GM23338 (cell line): ENCODE measurements around the gene ZNF337.

Source experiments
- CREB1 ChIP-seq: fragments of 250-450 bp; sonication (Bioruptor Pico); IDR thresholded peaks from 2 replicates; pipeline ENCODE4 v1.5.0; 2020; ENCODE audit warnings: low read depth, mild to moderate bottlenecking, moderate library complexity
- EZH2 ChIP-seq: fragments of 200-600 bp; sonication (generic); IDR thresholded peaks from one replicate; pipeline ENCODE4 v1.8.0; 2017; ENCODE audit warnings: antibody characterized with exemption, mild to moderate bottlenecking, low read depth; ENCODE audit not compliant: unreplicated experiment
- EZH2phosphoT487 ChIP-seq: fragments of 200-600 bp; sonication (generic); IDR thresholded peaks from one replicate; pipeline ENCODE4 v1.8.1; 2018; ENCODE audit warnings: antibody characterized with exemption; ENCODE audit not compliant: unreplicated experiment
- JUNB ChIP-seq: IDR thresholded peaks from one replicate; pipeline ENCODE4 v1.6.1; 2016; ENCODE audit warnings: antibody characterized with exemption; ENCODE audit not compliant: unreplicated experiment
- NANOG ChIP-seq: IDR thresholded peaks from 2 replicates; pipeline ENCODE4 v1.6.1; 2016; ENCODE audit warnings: antibody characterized with exemption, borderline replicate concordance
- POLR2AphosphoS5 ChIP-seq: IDR thresholded peaks from 2 replicates; pipeline ENCODE4 v1.6.1; 2016; ENCODE audit warnings: antibody characterized with exemption, low read depth
- STAT1 ChIP-seq: IDR thresholded peaks from one replicate; pipeline ENCODE4 v1.6.1; 2016; ENCODE audit warnings: antibody characterized with exemption; ENCODE audit not compliant: unreplicated experiment
- ZNF114 ChIP-seq: fragments of 250-450 bp; sonication (Bioruptor Pico); IDR thresholded peaks from 2 replicates; pipeline ENCODE4 v1.5.0; 2020; ENCODE audit warnings: mild to moderate bottlenecking, moderate library complexity
- ZNF331 ChIP-seq: fragments of 250-450 bp; sonication (Bioruptor Pico); IDR thresholded peaks from 2 replicates; pipeline ENCODE4 v1.5.0; 2020; ENCODE audit warnings: low read depth, mild to moderate bottlenecking, moderate library complexity
- TF ChIP-seq, protein P1 (sequence below), 2 experiments: fragments of 200-600 bp in 1 of 2; sonication (generic) in 1 of 2; conservative IDR thresholded peaks; 2 replicates each; pipeline versions ENCODE4 v1.5.1 to v1.6.1; 2016 to 2017; ENCODE audit warnings: antibody characterized with exemption in 2 of 2, low read depth in 2 of 2, mild to moderate bottlenecking in 2 of 2, moderate library complexity in 1 of 2
- TF ChIP-seq, protein P2 (sequence below): IDR thresholded peaks from one replicate; pipeline ENCODE4 v1.6.1; 2018; ENCODE audit warnings: antibody characterized with exemption; ENCODE audit not compliant: unreplicated experiment
- TF ChIP-seq, protein P3 (sequence below): IDR thresholded peaks from 2 replicates; pipeline ENCODE4 v1.6.1; 2016; ENCODE audit warnings: antibody characterized with exemption
- TF ChIP-seq, protein P4 (sequence below): fragments of 250-450 bp; sonication (Bioruptor Pico); IDR thresholded peaks from 2 replicates; pipeline ENCODE4 v1.5.0; 2020; ENCODE audit warnings: mild to moderate bottlenecking, moderate library complexity

DNA sequence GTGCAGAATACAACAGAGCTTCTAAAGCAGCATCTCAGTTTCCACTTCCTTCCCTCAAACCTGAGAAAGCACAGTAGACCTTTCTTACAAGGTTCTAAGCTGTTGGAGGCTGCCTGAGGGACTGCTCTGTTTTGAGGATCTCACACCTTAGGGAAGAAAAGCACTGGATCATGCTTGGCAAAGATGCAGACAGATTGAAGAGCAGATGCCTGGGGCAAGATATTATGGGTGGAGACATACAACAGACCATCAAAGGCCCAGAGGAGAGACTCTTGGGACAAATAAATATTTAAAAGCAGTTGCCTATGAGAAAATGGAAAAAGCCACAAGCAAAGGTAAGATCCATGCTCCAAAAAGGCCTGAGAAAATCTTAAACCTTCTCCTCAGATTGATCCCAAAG lies 6.2 kb downstream of the ZNF337 start:
- TF ChIP-seq, protein P1, sequence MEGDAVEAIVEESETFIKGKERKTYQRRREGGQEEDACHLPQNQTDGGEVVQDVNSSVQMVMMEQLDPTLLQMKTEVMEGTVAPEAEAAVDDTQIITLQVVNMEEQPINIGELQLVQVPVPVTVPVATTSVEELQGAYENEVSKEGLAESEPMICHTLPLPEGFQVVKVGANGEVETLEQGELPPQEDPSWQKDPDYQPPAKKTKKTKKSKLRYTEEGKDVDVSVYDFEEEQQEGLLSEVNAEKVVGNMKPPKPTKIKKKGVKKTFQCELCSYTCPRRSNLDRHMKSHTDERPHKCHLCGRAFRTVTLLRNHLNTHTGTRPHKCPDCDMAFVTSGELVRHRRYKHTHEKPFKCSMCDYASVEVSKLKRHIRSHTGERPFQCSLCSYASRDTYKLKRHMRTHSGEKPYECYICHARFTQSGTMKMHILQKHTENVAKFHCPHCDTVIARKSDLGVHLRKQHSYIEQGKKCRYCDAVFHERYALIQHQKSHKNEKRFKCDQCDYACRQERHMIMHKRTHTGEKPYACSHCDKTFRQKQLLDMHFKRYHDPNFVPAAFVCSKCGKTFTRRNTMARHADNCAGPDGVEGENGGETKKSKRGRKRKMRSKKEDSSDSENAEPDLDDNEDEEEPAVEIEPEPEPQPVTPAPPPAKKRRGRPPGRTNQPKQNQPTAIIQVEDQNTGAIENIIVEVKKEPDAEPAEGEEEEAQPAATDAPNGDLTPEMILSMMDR (conservative IDR thresholded peaks at IDR 0.05; ENCODE audit: low read depth in 2 of 2) = no peak
- no peak for TF ChIP-seq EZH2phosphoT487
- no peak for TF ChIP-seq POLR2AphosphoS5
- no peak for TF ChIP-seq JUNB
- TF ChIP-seq, protein P2, sequence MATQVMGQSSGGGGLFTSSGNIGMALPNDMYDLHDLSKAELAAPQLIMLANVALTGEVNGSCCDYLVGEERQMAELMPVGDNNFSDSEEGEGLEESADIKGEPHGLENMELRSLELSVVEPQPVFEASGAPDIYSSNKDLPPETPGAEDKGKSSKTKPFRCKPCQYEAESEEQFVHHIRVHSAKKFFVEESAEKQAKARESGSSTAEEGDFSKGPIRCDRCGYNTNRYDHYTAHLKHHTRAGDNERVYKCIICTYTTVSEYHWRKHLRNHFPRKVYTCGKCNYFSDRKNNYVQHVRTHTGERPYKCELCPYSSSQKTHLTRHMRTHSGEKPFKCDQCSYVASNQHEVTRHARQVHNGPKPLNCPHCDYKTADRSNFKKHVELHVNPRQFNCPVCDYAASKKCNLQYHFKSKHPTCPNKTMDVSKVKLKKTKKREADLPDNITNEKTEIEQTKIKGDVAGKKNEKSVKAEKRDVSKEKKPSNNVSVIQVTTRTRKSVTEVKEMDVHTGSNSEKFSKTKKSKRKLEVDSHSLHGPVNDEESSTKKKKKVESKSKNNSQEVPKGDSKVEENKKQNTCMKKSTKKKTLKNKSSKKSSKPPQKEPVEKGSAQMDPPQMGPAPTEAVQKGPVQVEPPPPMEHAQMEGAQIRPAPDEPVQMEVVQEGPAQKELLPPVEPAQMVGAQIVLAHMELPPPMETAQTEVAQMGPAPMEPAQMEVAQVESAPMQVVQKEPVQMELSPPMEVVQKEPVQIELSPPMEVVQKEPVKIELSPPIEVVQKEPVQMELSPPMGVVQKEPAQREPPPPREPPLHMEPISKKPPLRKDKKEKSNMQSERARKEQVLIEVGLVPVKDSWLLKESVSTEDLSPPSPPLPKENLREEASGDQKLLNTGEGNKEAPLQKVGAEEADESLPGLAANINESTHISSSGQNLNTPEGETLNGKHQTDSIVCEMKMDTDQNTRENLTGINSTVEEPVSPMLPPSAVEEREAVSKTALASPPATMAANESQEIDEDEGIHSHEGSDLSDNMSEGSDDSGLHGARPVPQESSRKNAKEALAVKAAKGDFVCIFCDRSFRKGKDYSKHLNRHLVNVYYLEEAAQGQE = no peak
- no peak for TF ChIP-seq EZH2
- TF ChIP-seq, protein P3, sequence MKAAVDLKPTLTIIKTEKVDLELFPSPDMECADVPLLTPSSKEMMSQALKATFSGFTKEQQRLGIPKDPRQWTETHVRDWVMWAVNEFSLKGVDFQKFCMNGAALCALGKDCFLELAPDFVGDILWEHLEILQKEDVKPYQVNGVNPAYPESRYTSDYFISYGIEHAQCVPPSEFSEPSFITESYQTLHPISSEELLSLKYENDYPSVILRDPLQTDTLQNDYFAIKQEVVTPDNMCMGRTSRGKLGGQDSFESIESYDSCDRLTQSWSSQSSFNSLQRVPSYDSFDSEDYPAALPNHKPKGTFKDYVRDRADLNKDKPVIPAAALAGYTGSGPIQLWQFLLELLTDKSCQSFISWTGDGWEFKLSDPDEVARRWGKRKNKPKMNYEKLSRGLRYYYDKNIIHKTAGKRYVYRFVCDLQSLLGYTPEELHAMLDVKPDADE = no peak
- TF ChIP-seq CREB1 (CRISPR knock-in tag) = no peak
- TF ChIP-seq, protein P4, sequence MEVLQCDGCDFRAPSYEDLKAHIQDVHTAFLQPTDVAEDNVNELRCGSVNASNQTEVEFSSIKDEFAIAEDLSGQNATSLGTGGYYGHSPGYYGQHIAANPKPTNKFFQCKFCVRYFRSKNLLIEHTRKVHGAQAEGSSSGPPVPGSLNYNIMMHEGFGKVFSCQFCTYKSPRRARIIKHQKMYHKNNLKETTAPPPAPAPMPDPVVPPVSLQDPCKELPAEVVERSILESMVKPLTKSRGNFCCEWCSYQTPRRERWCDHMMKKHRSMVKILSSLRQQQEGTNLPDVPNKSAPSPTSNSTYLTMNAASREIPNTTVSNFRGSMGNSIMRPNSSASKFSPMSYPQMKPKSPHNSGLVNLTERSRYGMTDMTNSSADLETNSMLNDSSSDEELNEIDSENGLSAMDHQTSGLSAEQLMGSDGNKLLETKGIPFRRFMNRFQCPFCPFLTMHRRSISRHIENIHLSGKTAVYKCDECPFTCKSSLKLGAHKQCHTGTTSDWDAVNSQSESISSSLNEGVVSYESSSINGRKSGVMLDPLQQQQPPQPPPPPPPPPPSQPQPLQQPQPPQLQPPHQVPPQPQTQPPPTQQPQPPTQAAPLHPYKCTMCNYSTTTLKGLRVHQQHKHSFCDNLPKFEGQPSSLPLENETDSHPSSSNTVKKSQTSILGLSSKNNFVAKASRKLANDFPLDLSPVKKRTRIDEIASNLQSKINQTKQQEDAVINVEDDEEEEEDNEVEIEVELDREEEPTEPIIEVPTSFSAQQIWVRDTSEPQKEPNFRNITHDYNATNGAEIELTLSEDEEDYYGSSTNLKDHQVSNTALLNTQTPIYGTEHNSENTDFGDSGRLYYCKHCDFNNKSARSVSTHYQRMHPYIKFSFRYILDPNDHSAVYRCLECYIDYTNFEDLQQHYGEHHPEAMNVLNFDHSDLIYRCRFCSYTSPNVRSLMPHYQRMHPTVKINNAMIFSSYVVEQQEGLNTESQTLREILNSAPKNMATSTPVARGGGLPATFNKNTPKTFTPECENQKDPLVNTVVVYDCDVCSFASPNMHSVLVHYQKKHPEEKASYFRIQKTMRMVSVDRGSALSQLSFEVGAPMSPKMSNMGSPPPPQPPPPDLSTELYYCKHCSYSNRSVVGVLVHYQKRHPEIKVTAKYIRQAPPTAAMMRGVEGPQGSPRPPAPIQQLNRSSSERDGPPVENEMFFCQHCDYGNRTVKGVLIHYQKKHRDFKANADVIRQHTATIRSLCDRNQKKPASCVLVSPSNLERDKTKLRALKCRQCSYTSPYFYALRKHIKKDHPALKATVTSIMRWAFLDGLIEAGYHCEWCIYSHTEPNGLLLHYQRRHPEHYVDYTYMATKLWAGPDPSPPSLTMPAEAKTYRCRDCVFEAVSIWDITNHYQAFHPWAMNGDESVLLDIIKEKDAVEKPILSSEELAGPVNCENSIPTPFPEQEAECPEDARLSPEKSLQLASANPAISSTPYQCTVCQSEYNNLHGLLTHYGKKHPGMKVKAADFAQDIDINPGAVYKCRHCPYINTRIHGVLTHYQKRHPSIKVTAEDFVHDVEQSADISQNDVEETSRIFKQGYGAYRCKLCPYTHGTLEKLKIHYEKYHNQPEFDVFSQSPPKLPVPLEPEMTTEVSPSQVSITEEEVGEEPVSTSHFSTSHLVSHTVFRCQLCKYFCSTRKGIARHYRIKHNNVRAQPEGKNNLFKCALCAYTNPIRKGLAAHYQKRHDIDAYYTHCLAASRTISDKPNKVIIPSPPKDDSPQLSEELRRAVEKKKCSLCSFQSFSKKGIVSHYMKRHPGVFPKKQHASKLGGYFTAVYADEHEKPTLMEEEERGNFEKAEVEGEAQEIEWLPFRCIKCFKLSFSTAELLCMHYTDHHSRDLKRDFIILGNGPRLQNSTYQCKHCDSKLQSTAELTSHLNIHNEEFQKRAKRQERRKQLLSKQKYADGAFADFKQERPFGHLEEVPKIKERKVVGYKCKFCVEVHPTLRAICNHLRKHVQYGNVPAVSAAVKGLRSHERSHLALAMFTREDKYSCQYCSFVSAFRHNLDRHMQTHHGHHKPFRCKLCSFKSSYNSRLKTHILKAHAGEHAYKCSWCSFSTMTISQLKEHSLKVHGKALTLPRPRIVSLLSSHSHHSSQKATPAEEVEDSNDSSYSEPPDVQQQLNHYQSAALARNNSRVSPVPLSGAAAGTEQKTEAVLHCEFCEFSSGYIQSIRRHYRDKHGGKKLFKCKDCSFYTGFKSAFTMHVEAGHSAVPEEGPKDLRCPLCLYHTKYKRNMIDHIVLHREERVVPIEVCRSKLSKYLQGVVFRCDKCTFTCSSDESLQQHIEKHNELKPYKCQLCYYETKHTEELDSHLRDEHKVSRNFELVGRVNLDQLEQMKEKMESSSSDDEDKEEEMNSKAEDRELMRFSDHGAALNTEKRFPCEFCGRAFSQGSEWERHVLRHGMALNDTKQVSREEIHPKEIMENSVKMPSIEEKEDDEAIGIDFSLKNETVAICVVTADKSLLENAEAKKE (CRISPR knock-in tag) = no peak
- TF ChIP-seq ZNF331 (CRISPR knock-in tag) = no peak
- TF ChIP-seq NANOG = no peak
- TF ChIP-seq ZNF114 (CRISPR knock-in tag) = no peak
- no peak for TF ChIP-seq STAT1
